Measurements from ENCODE around the gene PCK2. TPM values are rescaled to one million over a fixed set of nuclear protein-coding genes. Genes with fewer than 3 reads are reported as not detected.

PCK2 gene
- total and polyA plus RNA-seq, 2 of the 13 experiments (the other 11 are each of a cell fraction or from before 2014, with no cell fraction given), result 129 to 272 TPM

GRCh38 chr14:24060984-24061913 is 32.9 kb upstream of the PCK2 start:
- Histone ChIP-seq H4K20me1 (ENCODE audit: insufficient read depth, low read length) (no peaks in the 10 kb centered on the region), H2AFZ (ENCODE audit: low read length) (no peak overlapping the region), H3K27ac (ENCODE audit: extremely low read length, insufficient read depth, low read length) (no peak overlapping the region), H3K9me3 (ENCODE audit: low read length) (no peaks in the 10 kb centered on the region), H3K4me1 (ENCODE audit: insufficient read depth, low read length) (peaks cover 39% of the 10 kb centered on the region), H3K27me3 (ENCODE audit: control insufficient read depth in 1 of 2, insufficient read depth in 2 of 2, low read length in 2 of 2) (peaks cover 9 to 29% of the 10 kb centered on the region in 2 experiments; a peak in 4 of 5 replicates), H3K4me3 (replicated peaks in 1 of 3; ENCODE audit: insufficient read depth in 1 of 3, low read depth in 2 of 3, low read length in 3 of 3) (peak overlapping the region in 1 of 3 experiments; percentile 0; a peak in 1 of 6 replicates), H3K36me3 (replicated peaks in 1 of 2; ENCODE audit: control insufficient read depth in 1 of 2, insufficient read depth in 2 of 2, low read length in 2 of 2) (no peaks in the 10 kb centered on the region), H3K9ac (ENCODE audit: insufficient read depth, low read depth, low read length) (no peak overlapping the region), H3K4me2 (ENCODE audit: low read depth, low read length) (peak overlapping the region; percentile 38), H3K79me2 (ENCODE audit: insufficient read depth, low read length) (no peaks in the 10 kb centered on the region)
- in situ Hi-C loops (cut with HindIII; ENCODE audit: extremely low pct_ligation_motif_present, low pct_unique_long_range_greater_than_20kb), result no loop called here
- WGBS (ENCODE audit: low lambda C conversion rate), result 25% methylated on average over 7 of the region's 7 CpGs
- no TSS peak for BruUV-seq (replicated peaks)
- intact Hi-C loops (cut with micrococcal nuclease; ENCODE audit: unreplicated experiment), result no loop called here
- ChIA-PET POLR2A (interaction anchor here (0.8 to 9.6 kb wide), 12 partner anchors 10 to 127 kb away, joined by 3 to 226 read pairs (median 4); partner anchors contain the start of genes DCAF11, IPO4, NRL and PCK2), CTCF (ENCODE audit: low intra/inter-chr PET ratio, low total read pairs) (interaction anchor here (1.2 to 5.4 kb wide), 2 partner anchors 30 to 47 kb away, joined by 4 to 86 read pairs; no protein-coding TSS in a partner anchor)
- ATAC-seq (peak; percentile 12), DNase-seq (ENCODE audit: low spot score) (no peak), FAIRE-seq (peak; percentile 67)
- TF ChIP-seq ZNF619 (CRISPR knock-in tag; IDR thresholded peaks at IDR 0.05) (0 out of 2 replicates have a peak, but pooled peaks have one; percentile 48), MAZ (IDR thresholded peaks at IDR 0.05; ENCODE audit: borderline replicate concordance, low read depth, low read length) (no peak), MAZ (CRISPR knock-in tag; IDR thresholded peaks at IDR 0.05; ENCODE audit: low read depth) (no peak), HNF4G (IDR thresholded peaks at IDR 0.05; ENCODE audit: borderline replicate concordance, low read depth, low read length) (peak; percentile 56; the same call in 1 of the 2 replicates), HNF4G (CRISPR knock-in tag; IDR thresholded peaks at IDR 0.05; ENCODE audit: borderline replicate concordance, low read depth) (peak; percentile 19; the same call in 1 of the 2 replicates), GRHL1 (CRISPR knock-in tag; conservative IDR thresholded peaks at IDR 0.05) (no peak), ZBTB8A (CRISPR knock-in tag; IDR thresholded peaks at IDR 0.05; ENCODE audit: borderline replicate concordance, low read depth) (0 out of 2 replicates have a peak, but pooled peaks have one; percentile 9), ZNF773 (CRISPR knock-in tag; IDR thresholded peaks at IDR 0.05; ENCODE audit: borderline replicate concordance) (no peak), MTERF4 (CRISPR knock-in tag; IDR thresholded peaks at IDR 0.05) (0 out of 2 replicates have a peak, but pooled peaks have one; percentile 77), ZNF768 (CRISPR knock-in tag; IDR thresholded peaks at IDR 0.05) (peak; percentile 50; the same call in 1 of the 2 replicates), RXRB (CRISPR knock-in tag; IDR thresholded peaks at IDR 0.05; ENCODE audit: borderline replicate concordance) (0 out of 2 replicates have a peak, but pooled peaks have one; percentile 22), CHD2 (IDR thresholded peaks at IDR 0.05; ENCODE audit: low read depth, low read length) (no peak), ZNF782 (CRISPR knock-in tag; IDR thresholded peaks at IDR 0.05; ENCODE audit: borderline replicate concordance) (peak; percentile 82; the same call in 1 of the 2 replicates), TEAD3 (CRISPR knock-in tag; optimal IDR thresholded peaks at IDR 0.05; ENCODE audit: borderline replicate concordance) (peak; percentile 28), ZNF292 (CRISPR knock-in tag; IDR thresholded peaks at IDR 0.05; ENCODE audit: borderline replicate concordance, low read depth) (peak; percentile 56; the same call in 1 of the 2 replicates)
